Stimulated activated CD4-positive, alpha-beta T cell treated with anti-CD3 and anti-CD28 coated beads, Interleukin-4, amount 100 ng/mL, for 4 hours (primary cell): ENCODE data around the gene EIF2D.
A peak's percentile ranks its signal among the peaks of the same experiment; 100 is the strongest.
"Not testable (repeated sequence)": the region's sequence is repeated elsewhere in the genome, so short reads cannot be mapped to it uniquely, and the experiment has no call there.

Experiments
- DNase-seq, 2 experiments: peaks; one replicate each; pipeline ENCODE4 v3.0.0-alpha.2; 2020

EIF2D gene

DNA sequence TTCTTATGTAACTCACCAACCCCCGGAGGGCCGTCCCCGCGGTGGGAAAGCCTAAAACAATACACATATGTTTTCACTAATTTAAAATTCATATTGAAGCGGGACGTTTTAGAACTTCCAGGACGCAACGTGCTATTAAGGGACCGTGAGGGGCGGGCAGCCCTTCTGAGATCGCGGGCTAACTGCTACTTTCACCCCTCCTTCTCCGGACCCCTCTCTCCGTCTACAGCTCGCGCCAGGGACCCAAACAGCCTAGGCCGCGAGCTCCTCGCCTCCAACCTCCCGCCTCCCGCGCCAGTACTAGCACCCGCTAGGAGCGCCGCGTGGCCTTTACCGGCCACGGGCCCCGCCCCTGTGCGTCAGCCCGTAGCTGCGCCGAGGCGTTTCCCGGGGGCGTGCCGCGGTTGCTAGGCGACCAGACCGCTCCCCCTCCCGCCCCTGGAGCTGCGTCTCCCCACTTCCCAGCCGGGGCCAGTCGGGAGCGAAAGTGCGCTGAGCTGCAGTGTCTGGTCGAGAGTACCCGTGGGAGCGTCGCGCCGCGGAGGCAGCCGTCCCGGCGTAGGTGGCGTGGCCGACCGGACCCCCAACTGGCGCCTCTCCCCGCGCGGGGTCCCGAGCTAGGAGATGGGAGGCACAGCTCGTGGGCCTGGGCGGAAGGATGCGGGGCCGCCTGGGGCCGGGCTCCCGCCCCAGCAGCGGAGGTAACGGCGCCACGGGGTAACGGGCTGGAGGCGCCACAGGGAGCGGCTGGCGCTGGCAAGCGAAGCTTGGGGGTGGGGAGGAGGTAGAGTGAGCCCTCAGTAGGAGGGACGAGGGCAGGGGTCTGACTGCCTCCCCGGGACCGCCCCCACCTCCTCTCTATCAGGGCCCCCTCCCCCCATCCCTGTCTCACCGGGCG is 23.1 kb upstream of the EIF2D start, which contains the start of gene DYRK3:
DYRK3 (plus strand) TSS at position 457 of the 898 bp plus-strand sequence; CDS start at position 625, 168 bp downstream.
- peak; percentile 91 for DNase-seq

DNA sequence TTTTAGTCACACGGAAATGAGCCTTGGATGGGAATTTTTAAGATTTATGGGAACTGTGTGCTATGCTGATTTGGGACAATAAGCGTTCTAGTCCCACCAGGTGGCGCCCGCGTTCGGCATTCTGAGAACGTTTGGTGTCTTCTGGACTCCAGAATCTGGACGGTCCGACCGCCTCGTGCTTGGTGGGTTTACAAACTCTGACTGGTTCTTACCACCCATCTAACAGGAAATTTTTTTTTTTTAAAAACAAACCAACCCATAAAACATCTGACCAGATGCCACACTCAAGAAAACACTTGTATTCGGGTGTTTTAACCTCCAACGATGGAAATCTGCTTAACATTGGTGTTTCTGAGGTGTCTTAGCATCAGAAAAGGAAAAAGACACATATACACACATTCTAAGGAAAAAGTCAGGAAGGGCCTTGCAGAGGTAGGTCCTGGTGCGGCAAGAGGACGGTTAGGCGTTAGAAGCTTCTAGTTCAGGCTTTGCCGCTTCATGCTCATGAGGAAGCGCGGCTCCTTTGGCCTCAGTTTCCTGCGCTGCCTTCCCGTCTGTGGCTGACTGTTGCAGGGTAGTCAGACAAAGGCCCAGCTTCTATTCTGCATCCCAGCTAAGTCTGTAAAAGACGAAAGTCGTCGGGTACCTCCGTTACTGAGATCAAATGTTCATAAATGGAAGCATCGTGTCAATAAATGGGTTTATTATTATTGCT is 22.3 kb upstream of the EIF2D start:
- DNase-seq: peak; percentile 57 to 77

DNA sequence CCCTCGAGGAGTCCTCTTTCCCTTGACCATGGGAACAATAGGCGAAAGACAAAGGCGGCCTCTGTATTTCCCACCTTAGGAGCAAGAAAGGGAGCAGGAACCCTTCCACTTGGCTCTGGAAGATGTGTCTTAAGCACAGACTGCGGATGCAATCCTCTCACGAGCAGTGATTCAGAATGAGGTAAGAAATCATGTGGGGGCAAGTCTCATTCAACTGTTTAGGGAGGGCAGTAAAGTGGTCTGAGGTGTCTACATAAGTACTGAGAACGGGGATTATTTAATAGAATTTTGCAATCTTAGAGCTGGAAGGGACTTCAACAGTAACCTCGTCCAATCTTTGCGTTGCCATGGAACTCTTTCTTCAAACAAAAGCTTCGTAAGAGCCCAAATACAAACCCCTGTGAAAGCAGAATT is 21.4 kb upstream of the EIF2D start:
- no peak for DNase-seq

DNA sequence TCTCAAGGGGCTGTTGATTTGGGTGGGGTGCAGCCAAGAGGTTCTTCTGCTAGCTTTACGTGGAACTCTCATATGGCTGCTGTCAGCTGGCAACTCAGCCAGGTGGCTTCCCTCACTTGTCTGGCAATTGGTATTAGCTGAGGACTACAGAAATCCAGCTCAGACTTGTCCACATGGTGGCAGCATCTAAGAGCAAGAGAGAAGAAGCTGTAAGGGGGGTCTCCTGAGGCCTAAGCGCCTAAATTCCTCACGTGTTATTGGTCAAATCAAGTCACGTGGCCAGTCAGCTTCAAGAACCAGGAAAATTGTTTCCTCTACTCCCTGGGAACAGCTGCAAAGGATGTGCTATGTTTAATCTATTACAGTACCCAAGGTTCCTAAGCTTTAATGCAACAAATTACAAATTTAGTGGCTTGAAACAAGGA is 18.8 kb upstream of the EIF2D start:
- no peak for DNase-seq

DNA sequence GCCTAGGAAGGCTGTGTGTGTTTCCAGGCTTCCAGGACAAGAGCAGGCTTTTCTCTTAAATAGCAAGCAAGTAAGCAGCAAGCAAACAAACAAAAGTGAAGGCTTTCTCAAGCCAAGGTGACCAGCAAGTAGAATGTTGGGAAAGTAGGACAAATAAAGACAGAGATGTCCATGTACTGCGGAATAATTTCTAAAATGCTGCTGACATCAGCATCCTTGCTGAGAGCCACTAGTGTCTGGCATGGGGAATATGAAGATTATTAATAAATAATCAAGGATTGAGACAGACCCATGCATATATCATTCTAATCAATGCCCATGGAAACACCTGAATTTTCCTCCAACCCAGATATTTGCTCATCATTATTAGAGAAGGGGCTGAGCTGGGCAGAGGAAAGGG is 16.7 kb upstream of the EIF2D start:
- DNase-seq: no peak

DNA sequence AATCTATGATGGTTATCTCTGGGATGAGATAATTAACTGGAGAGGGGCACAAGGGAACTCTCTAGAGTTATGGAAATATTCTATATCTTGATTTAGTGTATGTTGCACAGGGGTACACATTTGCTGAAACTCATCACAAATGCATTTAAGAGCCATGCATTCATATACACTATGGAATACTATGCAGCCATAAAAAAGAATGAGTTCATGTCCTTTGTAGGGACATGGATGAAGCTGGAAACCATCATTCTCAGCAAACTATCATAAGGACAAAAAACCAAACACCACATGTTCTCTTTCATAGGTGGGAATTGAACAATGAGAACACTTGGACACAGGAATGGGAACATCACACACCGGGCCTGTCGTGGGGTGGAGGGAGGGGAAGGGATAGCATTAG is 14.1 kb upstream of the EIF2D start:
- DNase-seq: not testable (repeated sequence)

DNA sequence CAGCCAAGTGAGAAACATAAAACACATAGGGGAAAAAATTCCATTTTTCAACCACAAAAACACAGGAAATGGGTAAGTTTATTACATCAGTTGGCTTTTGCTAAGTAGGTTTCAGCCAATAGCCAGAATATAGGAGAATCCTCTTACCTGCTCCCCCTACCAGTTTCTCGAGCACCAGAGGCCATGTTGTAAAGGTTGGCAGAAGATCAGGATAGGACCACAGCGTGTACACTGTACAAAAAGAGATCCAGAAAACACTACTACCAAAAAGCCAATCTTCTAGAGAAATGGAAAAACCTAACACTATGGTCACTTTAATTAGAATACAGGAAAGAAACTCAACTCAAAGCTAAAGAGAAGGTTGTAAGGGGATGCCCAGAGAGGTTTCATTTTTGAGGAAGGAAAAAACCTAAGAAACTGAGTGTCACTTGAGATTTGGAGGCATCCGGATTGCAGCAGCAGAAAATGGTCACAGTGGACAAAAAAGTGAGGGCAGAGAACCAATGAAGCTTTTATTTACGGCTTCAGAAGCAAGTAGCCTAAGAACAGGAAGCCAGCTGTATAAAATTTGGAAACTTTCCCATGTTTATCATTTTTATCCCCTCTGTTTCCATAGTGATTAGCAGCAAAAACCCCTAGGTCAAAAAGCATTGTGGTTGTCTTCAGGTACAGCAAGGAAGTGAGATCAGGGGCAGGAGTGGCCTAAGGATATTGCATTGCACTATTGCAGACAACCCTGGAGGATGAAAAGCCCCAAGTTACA is 2.9 kb downstream of the EIF2D start:
- DNase-seq: no peak

DNA sequence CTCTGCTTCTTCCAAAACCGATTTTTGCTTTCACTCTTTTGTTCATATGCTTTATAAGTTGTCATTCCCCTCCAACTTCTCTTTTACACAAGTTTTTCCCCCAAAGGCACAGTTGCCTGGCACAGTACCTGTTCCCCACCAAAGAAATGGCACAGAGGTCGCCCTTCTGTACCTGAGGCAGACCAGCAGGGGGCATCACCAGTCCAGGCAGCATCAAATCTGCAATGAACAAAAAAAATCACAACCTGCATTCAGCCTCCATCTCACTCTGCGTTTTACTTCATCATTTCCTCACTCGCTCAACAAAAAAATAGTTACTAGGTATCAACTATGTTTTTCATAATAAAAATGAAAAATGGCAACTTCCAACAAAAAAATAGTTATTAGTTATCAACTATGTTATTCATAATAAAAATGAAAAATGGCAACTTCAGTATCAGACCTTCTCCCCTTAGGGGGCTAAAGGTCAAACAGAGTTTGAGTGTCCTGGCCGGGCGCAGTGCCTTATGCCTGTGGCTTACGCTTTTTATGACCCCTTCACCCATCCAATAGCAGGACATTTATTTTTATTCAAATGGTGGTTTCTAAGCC is 4.1 kb downstream of the EIF2D start:
- peak; percentile 41 to 46 for DNase-seq

DNA sequence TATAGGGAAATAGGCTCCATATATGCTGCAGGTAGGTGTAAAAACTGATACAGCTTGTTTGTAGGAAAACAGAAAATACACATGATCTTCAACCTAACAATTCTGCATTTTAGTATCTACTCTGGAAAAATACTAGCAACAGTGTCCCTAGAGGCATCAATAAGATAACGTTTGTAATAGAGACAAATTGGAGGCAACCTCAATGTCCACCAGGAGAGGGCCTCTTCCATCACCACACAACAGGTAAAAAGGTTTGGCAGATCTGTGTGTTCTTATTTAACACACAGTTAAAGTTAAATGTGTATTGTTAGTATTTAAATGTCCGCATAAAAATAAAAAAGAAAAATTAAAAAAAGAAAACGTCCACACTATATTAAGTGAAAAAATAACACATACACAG is 5.4 kb downstream of the EIF2D start:
- no peak for DNase-seq

DNA sequence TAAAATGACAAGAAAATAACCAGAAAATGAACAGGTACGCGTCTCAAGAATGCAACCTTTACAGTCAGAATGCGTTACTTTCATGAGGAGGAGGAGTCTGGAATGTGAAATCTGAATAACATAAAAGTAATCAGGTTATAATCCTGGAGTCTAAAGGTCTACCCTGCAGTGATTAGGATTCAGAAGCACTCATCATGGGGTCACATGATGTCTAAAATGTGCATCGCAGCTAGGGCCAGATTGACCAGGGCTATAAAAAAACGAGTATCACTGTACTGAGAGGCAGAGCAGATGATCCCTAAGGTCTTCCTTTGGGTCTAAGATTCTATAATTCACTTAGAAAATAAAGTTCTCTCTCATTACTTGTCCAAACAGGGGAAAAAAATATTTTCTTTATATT is 7.4 kb downstream of the EIF2D start:
- no peak for DNase-seq

DNA sequence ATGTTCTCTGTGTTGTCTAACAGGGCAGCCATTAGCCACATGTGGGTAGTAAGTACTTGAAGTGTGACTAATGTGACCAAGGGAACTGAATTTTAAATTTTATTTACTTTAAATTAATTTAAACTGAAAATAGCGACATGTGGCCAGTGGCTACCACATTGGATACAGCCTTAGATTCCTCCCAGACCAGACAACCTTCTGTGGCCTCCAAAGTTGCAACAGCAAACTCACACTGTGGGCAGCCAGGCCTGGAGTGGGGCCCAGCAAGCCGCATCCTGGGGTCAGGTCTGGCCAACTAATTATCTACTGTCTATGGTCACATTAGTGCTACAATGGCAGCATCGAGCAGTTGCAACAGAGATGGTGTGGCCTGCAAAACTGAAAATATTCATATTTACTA is 11.7 kb downstream of the EIF2D start:
- DNase-seq: no peak

DNA sequence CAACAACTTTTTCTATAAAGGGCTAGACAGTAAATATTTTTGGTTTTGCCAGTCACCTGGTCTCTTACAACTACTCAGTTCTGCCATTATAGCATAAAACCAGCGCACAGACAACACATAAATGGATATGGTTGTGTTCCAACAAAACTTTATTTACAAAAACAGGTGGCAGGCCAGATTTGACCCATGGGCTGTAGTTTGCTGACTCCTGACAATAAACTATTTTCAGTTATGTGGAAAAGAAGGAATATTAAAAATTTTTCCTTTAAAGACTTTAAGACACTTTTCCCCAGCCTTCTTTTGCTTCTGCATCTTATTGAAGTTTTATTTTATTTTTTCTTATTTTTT is 16.0 kb downstream of the EIF2D start:
- DNase-seq: no peak

DNA sequence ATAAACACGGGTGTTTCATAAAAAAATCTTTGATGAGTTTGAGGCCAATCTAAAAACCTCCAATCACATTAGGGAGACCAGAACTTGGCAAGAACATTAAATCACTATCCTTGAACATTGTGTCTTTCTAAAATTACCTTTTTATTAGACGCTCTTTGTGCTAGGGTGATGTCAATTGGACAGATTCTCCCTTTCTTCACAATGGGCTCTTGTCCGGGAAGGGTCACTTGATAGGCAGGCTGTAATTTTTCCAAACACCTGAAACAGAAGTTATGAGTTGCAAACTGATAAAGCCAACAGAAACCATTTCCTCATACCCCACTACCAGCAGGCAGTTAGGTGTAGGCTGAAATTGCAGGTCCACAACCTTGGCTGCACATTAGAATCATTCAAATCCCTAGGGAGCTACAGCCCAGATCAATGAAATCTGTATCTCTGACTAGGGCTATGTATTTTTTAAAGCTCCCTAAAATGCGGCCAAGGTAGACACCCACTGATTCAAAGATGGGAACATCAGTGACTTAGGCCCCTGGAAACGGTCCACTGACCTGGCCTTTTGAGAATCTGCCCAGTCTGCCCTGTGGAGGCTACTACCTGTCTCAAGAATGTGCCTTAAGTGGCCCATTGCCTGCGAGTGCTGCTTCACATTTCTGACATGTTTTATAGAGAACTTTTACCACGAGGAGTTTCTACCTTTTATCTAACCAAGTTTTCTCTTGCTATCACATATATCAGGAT is 16.5 kb downstream of the EIF2D start:
- no peak for DNase-seq

DNA sequence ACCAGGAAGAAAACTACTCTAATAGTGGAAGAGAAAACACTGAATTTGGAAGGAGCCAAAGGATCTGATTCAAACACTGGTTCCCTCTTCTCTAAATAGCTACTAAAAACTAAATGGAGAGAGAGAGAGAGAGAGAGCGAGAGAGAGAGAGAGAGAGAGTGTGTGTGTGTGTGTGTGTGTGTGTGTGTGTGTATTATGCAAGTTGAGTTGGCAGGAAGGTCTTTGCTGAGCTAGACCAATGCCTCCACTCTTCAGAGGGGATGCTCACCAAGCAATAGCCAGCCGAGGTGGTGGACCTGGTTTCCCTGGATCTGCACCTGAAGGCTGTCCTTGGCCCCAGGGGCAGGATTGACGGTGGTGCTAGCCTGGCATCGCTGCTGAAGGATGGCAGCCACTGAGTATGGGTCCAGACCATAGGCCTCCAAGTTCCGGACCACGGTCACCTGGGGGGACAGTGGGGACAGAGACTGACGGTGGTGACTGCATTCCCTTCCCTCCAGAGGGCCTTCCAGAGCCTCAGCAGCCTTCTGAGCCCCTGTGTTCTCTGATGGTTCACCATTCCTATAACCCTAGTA is 18.8 kb downstream of the EIF2D start:
- no peak for DNase-seq

DNA sequence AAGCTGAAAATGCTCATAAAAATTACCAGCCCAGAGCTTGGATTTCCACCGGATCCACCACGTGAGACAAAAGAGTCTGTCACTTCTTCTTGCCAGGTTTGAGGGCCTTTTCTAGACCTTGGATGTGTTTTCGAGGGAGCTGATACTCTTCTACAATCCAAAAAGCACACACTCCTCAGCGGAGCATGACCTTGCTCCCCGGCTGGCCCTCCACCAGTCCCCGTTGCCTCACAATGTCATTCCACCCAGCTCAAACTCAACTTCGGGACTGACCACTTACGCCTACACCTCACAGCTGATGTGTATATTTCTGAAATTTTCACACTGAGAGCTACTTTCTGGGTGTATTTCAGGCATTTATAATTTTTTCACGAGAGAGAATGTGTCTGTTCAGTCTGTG is 20.6 kb downstream of the EIF2D start:
- no peak for DNase-seq

DNA sequence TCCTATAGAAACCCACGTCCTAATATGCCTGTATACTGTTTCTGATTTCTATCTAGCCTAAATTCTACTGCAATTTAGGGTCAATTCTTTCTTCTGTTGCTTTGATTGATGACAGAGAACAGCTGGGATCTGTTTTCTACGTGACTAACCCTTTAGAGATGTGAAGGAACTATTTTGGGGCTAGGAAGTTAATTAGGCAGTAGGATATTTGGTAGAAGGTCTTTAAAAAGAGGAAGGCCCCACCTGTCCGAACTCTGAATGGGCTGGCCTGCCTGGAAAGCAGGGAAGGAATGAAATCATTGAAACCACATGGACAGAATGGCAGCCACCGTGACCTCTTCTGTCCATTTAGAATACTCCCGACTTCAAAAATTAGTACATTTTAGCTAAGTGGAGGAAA is 21.0 kb downstream of the EIF2D start:
- no peak for DNase-seq

DNA sequence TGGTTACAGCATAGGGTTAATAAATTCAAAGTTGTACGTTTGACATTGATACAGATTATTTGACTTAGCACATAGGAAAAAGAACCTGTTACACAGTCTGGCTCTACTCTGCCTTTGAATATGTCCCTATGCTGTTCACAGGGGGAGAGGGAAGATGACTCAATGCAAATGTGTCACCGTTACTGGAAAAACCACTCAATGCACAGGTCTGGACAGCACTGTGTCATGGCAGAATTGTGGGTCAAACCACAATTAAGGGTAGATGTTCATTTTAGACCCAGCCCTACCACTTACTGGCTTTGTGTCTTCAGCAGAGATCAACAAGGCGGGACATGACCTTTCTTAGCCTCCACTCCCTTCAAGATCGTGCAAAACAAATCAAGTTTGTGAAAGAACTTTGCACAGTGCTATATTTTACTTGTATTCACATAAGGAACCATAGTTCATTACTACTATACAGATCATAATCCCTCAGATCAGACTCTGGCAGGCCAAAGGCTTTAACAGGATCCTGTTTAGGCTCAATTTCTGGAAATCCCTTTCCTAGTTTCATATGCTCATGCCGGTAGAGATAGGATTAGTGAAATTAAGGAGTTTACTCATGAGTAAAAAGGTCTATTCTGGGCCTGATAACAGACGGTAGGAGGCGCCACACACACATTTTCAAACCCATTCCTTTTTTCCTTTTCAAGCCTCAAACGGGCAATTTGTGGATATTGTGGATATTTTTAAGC is 22.1 kb downstream of the EIF2D start:
- DNase-seq: peak in 1 of 2 experiments; percentile 77

DNA sequence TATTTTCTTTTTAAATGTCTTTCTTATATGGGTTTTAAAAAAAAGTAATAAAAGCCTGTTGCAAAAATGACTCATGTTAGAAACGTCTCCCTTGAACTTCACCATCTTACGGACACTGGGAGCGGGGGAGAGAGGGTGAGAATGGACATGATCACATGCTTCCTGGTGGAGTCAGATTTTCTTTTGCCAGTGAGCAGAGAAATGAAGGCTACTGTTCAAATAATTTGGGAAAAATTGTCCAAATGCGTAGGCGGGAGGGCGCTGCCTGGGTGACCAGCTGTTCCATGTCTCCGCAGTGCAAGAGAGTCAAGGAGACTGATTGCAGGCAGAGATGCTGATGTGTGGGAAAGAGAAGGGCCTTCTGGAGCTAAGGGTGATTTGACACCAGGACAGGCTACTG is 23.1 kb downstream of the EIF2D start:
- DNase-seq: no peak

DNA sequence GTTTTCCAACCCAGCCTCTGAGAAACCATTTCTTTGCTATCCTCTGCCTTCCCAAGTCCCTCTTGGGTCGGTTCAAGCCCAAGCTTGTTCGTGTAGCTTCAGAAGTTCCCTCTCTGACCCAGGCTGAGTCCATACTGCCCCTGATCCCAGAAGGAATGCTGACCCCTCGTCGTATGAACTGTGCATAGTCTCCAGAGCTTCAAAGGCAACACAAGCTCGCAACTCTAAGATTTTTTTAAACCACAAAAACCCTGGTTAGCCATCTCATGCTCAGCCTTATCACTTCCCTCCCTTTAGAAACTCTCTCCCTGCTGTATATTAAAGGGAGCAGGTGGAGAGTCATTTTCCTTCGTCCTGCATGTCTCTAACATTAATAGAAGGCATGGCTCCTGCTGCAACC is 23.8 kb downstream of the EIF2D start:
- no peak for DNase-seq

DNA sequence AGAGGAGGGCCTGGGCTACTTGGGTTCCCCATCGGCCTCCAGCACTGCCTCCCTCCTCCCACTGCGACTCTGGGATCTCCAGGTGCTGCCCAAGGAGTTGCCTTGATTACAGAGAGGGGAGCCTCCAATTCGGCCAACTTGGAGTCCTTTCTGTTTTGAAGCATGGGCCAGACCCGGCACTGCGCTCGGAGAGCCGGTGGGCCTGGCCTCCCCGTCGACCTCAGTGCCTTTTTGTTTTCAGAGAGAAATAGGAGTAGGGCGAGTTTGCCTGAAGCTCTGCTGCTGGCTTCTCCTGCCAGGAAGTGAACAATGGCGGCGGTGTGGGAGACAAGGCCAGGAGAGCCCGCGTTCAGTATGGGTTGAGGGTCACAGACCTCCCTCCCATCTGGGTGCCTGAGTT is 24.4 kb downstream of the EIF2D start:
- DNase-seq: no peak
